Mesendoderm (in vitro differentiated cells): Measurements from ENCODE around the gene JPH3.

Experiments
- DNase-seq: peaks from one replicate; pipeline ENCODE4 v3.0.0; 2013
- H2AK5ac ChIP-seq: 2 replicates; pipeline ENCODE4 v1.6.1; 2013; ENCODE audit warnings: low read length, inconsistent platforms
- H2BK120ac ChIP-seq: 2 replicates; pipeline ENCODE4 v1.6.1; 2013; ENCODE audit warnings: low read depth, mild to moderate bottlenecking, low read length, moderate library complexity, mixed read lengths
- H2BK15ac ChIP-seq: replicated peaks from 2 replicates; pipeline ENCODE4 v1.6.1; 2013; ENCODE audit warnings: low read depth, mild to moderate bottlenecking, moderate library complexity
- H2BK5ac ChIP-seq: 2 replicates; pipeline ENCODE4 v1.6.1; 2013; ENCODE audit warnings: low read length, inconsistent platforms
- H3K18ac ChIP-seq: 2 replicates; pipeline ENCODE4 v1.6.1; 2013; ENCODE audit warnings: mild to moderate bottlenecking, low read length, mixed read lengths
- H3K23ac ChIP-seq: one replicate; pipeline ENCODE4 v1.6.1; 2013; ENCODE audit warnings: low read length
- H3K27ac ChIP-seq: 2 replicates; pipeline ENCODE4 v1.5.1; 2013; ENCODE audit warnings: low read depth, mild to moderate bottlenecking, inconsistent platforms, low read length, moderate library complexity
- H3K27me3 ChIP-seq: 2 replicates; pipeline ENCODE4 v1.6.1; 2013; ENCODE audit warnings: low read length, control low read depth, mild to moderate bottlenecking, inconsistent platforms; ENCODE audit not compliant: insufficient read depth, poor library complexity
- H3K36me3 ChIP-seq: 2 replicates; pipeline ENCODE4 v1.6.1; 2013; ENCODE audit warnings: low read length, inconsistent platforms; ENCODE audit not compliant: control insufficient read depth, insufficient read depth
- H3K4ac ChIP-seq: one replicate; pipeline ENCODE4 v1.6.1; 2013; ENCODE audit warnings: low read depth, mild to moderate bottlenecking, low read length, moderate library complexity
- H3K4me1 ChIP-seq: 2 replicates; pipeline ENCODE4 v1.6.1; 2013; ENCODE audit warnings: low read depth, low read length, inconsistent platforms; ENCODE audit not compliant: control insufficient read depth
- H3K4me2 ChIP-seq: 2 replicates; pipeline ENCODE4 v1.6.1; 2013; ENCODE audit warnings: low read length
- H3K4me3 ChIP-seq: 2 replicates; pipeline ENCODE4 v1.5.1; 2013; ENCODE audit warnings: mild to moderate bottlenecking, low read length
- H3K56ac ChIP-seq: one replicate; pipeline ENCODE4 v1.6.1; 2013; ENCODE audit warnings: low read length
- H3K79me1 ChIP-seq: 2 replicates; pipeline ENCODE4 v1.6.1; 2013; ENCODE audit warnings: low read length, inconsistent platforms
- H3K79me2 ChIP-seq: 2 replicates; pipeline ENCODE4 v1.6.1; 2013; ENCODE audit warnings: mild to moderate bottlenecking, low read length; ENCODE audit not compliant: control insufficient read depth, insufficient read depth
- H3K9ac ChIP-seq: 2 replicates; pipeline ENCODE4 v1.6.1; 2013; ENCODE audit warnings: low read length, inconsistent platforms
- H4K5ac ChIP-seq: one replicate; pipeline ENCODE4 v1.6.1; 2013; ENCODE audit warnings: low read length
- H4K8ac ChIP-seq: one replicate; pipeline ENCODE4 v1.6.1; 2013; ENCODE audit warnings: low read depth, mild to moderate bottlenecking, control low read depth, low read length, moderate library complexity
- WGBS: extraction: QIAGEN DNeasy Blood & Tissue Kit; methylation state at CpG from one replicate; pipeline ENCODE4 v1.1.7; 2013; ENCODE audit warnings: low lambda C conversion rate, missing lambda C conversion rate; ENCODE audit not compliant: insufficient coverage; ENCODE audit errors: extremely low coverage; 5-methylcytosine and 5-hydroxymethylcytosine counted together

JPH3 gene

GRCh38 chr16:87645802-87646201, 43.5 kb downstream of the JPH3 start:
- Histone ChIP-seq H2BK120ac (no peak overlapping the region), H3K23ac (no peak overlapping the region), H3K18ac (no peak overlapping the region), H3K9ac (no peak overlapping the region), H4K8ac (no peak overlapping the region), H3K4me3 (no peak overlapping the region), H3K4me2 (no peak overlapping the region), H3K4ac (no peak overlapping the region), H3K79me1 (no peaks in the 10 kb centered on the region), H2BK15ac (no peak overlapping the region), H4K5ac (no peak overlapping the region), H3K36me3 (no peaks in the 10 kb centered on the region), H3K56ac (no peak overlapping the region), H2BK5ac (no peak overlapping the region), H3K27ac (no peak overlapping the region), H3K79me2 (no peaks in the 10 kb centered on the region), H3K4me1 (no peaks in the 10 kb centered on the region), H3K27me3 (no peaks in the 10 kb centered on the region), H2AK5ac (no peak overlapping the region)
- no CpG with 5 or more reads among the region's 9 CpGs for WGBS
- DNase-seq, result no peak

- Histone ChIP-seq H2BK5ac (no peak overlapping the region), H3K36me3 (no peaks in the 10 kb centered on the region), H2BK120ac (no peak overlapping the region), H2AK5ac (no peak overlapping the region), H3K56ac (no peak overlapping the region), H3K79me1 (no peaks in the 10 kb centered on the region), H3K27me3 (no peaks in the 10 kb centered on the region), H3K4me3 (no peak overlapping the region), H2BK15ac (no peak overlapping the region), H3K79me2 (no peaks in the 10 kb centered on the region), H4K8ac (no peak overlapping the region), H3K9ac (no peak overlapping the region), H3K23ac (no peak overlapping the region), H3K4me1 (no peaks in the 10 kb centered on the region), H3K18ac (no peak overlapping the region), H3K4ac (no peak overlapping the region), H4K5ac (no peak overlapping the region), H3K4me2 (no peak overlapping the region), H3K27ac (no peak overlapping the region)
- WGBS, result no CpG with 5 or more reads among the region's 33 CpGs
- DNase-seq, result no peak
Measured at GRCh38 chr16:87647431-87648185, 45.3 kb downstream of the JPH3 start.

- Histone ChIP-seq H3K4me3 (no peak overlapping the region), H4K8ac (no peak overlapping the region), H2AK5ac (no peak overlapping the region), H3K56ac (no peak overlapping the region), H3K4me2 (no peak overlapping the region), H3K9ac (no peak overlapping the region), H2BK5ac (no peak overlapping the region), H2BK15ac (no peak overlapping the region), H3K36me3 (no peaks in the 10 kb centered on the region), H3K79me2 (no peaks in the 10 kb centered on the region), H3K27me3 (no peaks in the 10 kb centered on the region), H3K79me1 (no peaks in the 10 kb centered on the region), H3K18ac (no peak overlapping the region), H2BK120ac (no peak overlapping the region), H4K5ac (no peak overlapping the region), H3K23ac (no peak overlapping the region), H3K4ac (no peak overlapping the region), H3K27ac (no peak overlapping the region), H3K4me1 (no peaks in the 10 kb centered on the region)
- no CpG with 5 or more reads among the region's 23 CpGs for WGBS
- no peak for DNase-seq
Measured at GRCh38 chr16:87648236-87648635, 45.9 kb downstream of the JPH3 start.

- Histone ChIP-seq H3K27me3 (no peaks in the 10 kb centered on the region), H3K36me3 (no peaks in the 10 kb centered on the region), H3K4me3 (no peak overlapping the region), H4K5ac (no peak overlapping the region), H2BK120ac (no peak overlapping the region), H3K4ac (no peak overlapping the region), H3K27ac (no peak overlapping the region), H3K4me2 (no peak overlapping the region), H3K79me1 (no peaks in the 10 kb centered on the region), H2BK5ac (no peak overlapping the region), H3K9ac (no peak overlapping the region), H2AK5ac (no peak overlapping the region), H4K8ac (no peak overlapping the region), H3K18ac (no peak overlapping the region), H3K23ac (no peak overlapping the region), H2BK15ac (no peak overlapping the region), H3K4me1 (no peaks in the 10 kb centered on the region), H3K79me2 (no peaks in the 10 kb centered on the region), H3K56ac (no peak overlapping the region)
- DNase-seq, result no peak
- no CpG with 5 or more reads among the region's 29 CpGs for WGBS
Measured at GRCh38 chr16:87648698-87649487, 46.6 kb downstream of the JPH3 start.

- DNase-seq, result no peak
- no peak overlapping the region for H2BK15ac ChIP-seq
- no peaks in the 10 kb centered on the region for H3K36me3 ChIP-seq
- H2BK120ac ChIP-seq, result no peak overlapping the region
- no peak overlapping the region for H3K27ac ChIP-seq
- H3K79me1 ChIP-seq, result no peaks in the 10 kb centered on the region
- H3K4me3 ChIP-seq, result no peak overlapping the region
- no peak overlapping the region for H2AK5ac ChIP-seq
- no peaks in the 10 kb centered on the region for H3K27me3 ChIP-seq
- no peaks in the 10 kb centered on the region for H3K4me1 ChIP-seq
- no peak overlapping the region for H3K4ac ChIP-seq
- no peak overlapping the region for H3K9ac ChIP-seq
- no peaks in the 10 kb centered on the region for H3K79me2 ChIP-seq
- H3K56ac ChIP-seq, result peak overlapping the region; percentile 15
- no peak overlapping the region for H3K18ac ChIP-seq
- H4K5ac ChIP-seq, result no peak overlapping the region
- H3K23ac ChIP-seq, result no peak overlapping the region
- WGBS, result no CpG with 5 or more reads among the region's 17 CpGs
- H2BK5ac ChIP-seq, result no peak overlapping the region
- H4K8ac ChIP-seq, result no peak overlapping the region
- H3K4me2 ChIP-seq, result no peak overlapping the region
Measured at GRCh38 chr16:87652386-87652785, 50.1 kb downstream of the JPH3 start.
